GM12874 (cell line): Measurements from ENCODE around the gene AUTS2.

Experiments
- CTCF ChIP-seq: IDR thresholded peaks from 2 replicates; pipeline ENCODE4 v1.5.1; 2011; ENCODE audit warnings: low read depth, mild to moderate bottlenecking, control low read depth, low read length, moderate library complexity; ENCODE audit not compliant: insufficient read depth

The AUTS2 gene

GRCh38 chr7:70016044-70016770 is 417.9 kb downstream of the AUTS2 start:
- no peak for TF ChIP-seq CTCF

- TF ChIP-seq CTCF = no peak
These were observed 419.1 kb downstream of the AUTS2 start for GRCh38 chr7:70017357-70017756.

GRCh38 chr7:70018700-70019099 is 420.4 kb downstream of the AUTS2 start:
- no peak for TF ChIP-seq CTCF

GRCh38 chr7:70027867-70028266 is 429.6 kb downstream of the AUTS2 start:
- no peak for TF ChIP-seq CTCF

- TF ChIP-seq CTCF = no peak
These were observed 430.3 kb downstream of the AUTS2 start for GRCh38 chr7:70028620-70029019.

- no peak for TF ChIP-seq CTCF
These were observed 431.7 kb downstream of the AUTS2 start for GRCh38 chr7:70029993-70030392.

- TF ChIP-seq CTCF = no peak
These were observed 432.5 kb downstream of the AUTS2 start for GRCh38 chr7:70030745-70031144.
